Kidney (tissue), 14 donors: ENCODE data around the gene DRG2. TPM values are rescaled to one million over a fixed set of nuclear protein-coding genes. Genes with fewer than 3 reads are reported as not detected.

ENCODE experiments used
- DNase-seq, 5 donors: peaks; one replicate each; pipeline ENCODE4 v3.0.0-alpha.2; 2013 to 2020
- FAIRE-seq: peaks from 2 replicates; lab custom pipeline; 2012; peaks lifted over from hg19 to GRCh38; lab: Jason Lieb, UNC
- H3K27ac ChIP-seq, 2 donors: one replicate each; pipeline ENCODE4 v1.7.0; 2013; ENCODE audit warnings: low read depth in 2 of 2, low read length in 2 of 2, inconsistent platforms in 1 of 2
- H3K27me3 ChIP-seq: one replicate; pipeline ENCODE4 v1.7.1; 2013; ENCODE audit warnings: low read length, inconsistent platforms; ENCODE audit not compliant: control insufficient read depth, insufficient read depth
- H3K36me3 ChIP-seq, 3 donors: one replicate each; pipeline versions ENCODE4 v1.7.0 to v1.7.1; 2013; ENCODE audit warnings: low read length in 3 of 3, control low read depth in 1 of 3, inconsistent platforms in 1 of 3; ENCODE audit not compliant: insufficient read depth in 3 of 3, control insufficient read depth in 2 of 3
- H3K4me1 ChIP-seq, 3 donors: one replicate each; pipeline versions ENCODE4 v1.7.0 to v1.7.1; 2013; ENCODE audit warnings: low read length in 3 of 3, inconsistent platforms in 1 of 3, low read depth in 1 of 3; ENCODE audit not compliant: control insufficient read depth in 2 of 3, insufficient read depth in 2 of 3
- H3K4me3 ChIP-seq, 3 donors: one replicate each; pipeline versions ENCODE4 v1.7.0 to v1.8.1; 2013; ENCODE audit warnings: low read length in 3 of 3, control low read depth in 1 of 3, inconsistent platforms in 1 of 3
- H3K9ac ChIP-seq, 3 donors: one replicate each; pipeline versions ENCODE4 v1.7.0 to v1.7.1; 2013; ENCODE audit warnings: low read length in 3 of 3, control low read depth in 1 of 3, inconsistent platforms in 1 of 3
- H3K9me3 ChIP-seq, 3 donors: one replicate each; pipeline versions ENCODE4 v1.7.0 to v1.7.1; 2013; ENCODE audit warnings: low read length in 3 of 3, control low read depth in 1 of 3, inconsistent platforms in 1 of 3; ENCODE audit not compliant: control insufficient read depth in 2 of 3, insufficient read depth in 1 of 3
- CTCF ChIP-seq: IDR thresholded peaks from 3 replicates; pipeline ENCODE4 v1.5.1; 2012; ENCODE audit warnings: mild to moderate bottlenecking, moderate library complexity, borderline replicate concordance; ENCODE audit not compliant: insufficient read depth; ENCODE audit errors: extremely low read depth
- intact Hi-C: fragments of 100-400 bp; cut with DNase I; formaldehyde crosslinking; loops from one replicate; pipeline ENCODE4 v1.11.1; 2022
- polyA plus RNA-seq: library from polyadenylated mRNA; stranded (reverse); fragments of 350-450 nt; fragmentation: Illumina TruSeq; extraction: RNeasy Lipid Tissue Mini Kit (QIAGEN cat#74804); gene quantifications from one replicate; pipeline ENCODE4 v1.2.3, GENCODE V29; 2014; ENCODE audit warnings: low read depth, low replicate concordance; ENCODE audit not compliant: insufficient read depth
- total RNA-seq: library from RNA; stranded (reverse); fragmentation: NEBNext Ultra II Directional; extraction: Animal tissue kit (Norgen Biotek cat#: 25700); gene quantifications from one replicate; pipeline ENCODE4 v1.2.1, GENCODE V29; 2021
- donor health status: control.
- donor health status: control.
- donor health status: control.
- donor health status: control.
- donor health status: control.
- donor health status: DM: yes; HTN: yes; CAD: no.
- donor health status: Normal renal cell carcinoma (clear cell type).

The DRG2 gene
- total and polyA plus RNA-seq, 2 donors from 2014 or later, result 39.2 to 49.3 TPM

GRCh38 chr17:18102640-18103039 is 14.9 kb downstream of the DRG2 start:
- intact Hi-C loops, result no loop called here
- DNase-seq (no peak), FAIRE-seq (no peak)
- Histone ChIP-seq H3K9me3 (no peaks in the 10 kb centered on the region), H3K4me3 (no peak overlapping the region), H3K27me3 (no peaks in the 10 kb centered on the region), H3K4me1 (no peaks in the 10 kb centered on the region), H3K36me3 (peaks cover 0 to 31% (median 18%) of the 10 kb centered on the region in 3 donors), H3K27ac (no peak overlapping the region), H3K9ac (no peak overlapping the region)
- TF ChIP-seq CTCF, result no peak

- H3K36me3 ChIP-seq, result peaks cover 0 to 14% (median 0%) of the 10 kb centered on the region in 3 donors
- no peak for FAIRE-seq
Measured at GRCh38 chr17:18105027-18105426, 17.3 kb downstream of the DRG2 start.

GRCh38 chr17:18105595-18105994 is 17.8 kb downstream of the DRG2 start:
- Histone ChIP-seq H3K27me3 (no peaks in the 10 kb centered on the region), H3K4me3 (no peak overlapping the region), H3K36me3 (peaks cover 0 to 10% (median 0%) of the 10 kb centered on the region in 3 donors), H3K4me1 (no peaks in the 10 kb centered on the region), H3K9ac (no peak overlapping the region), H3K27ac (no peak overlapping the region), H3K9me3 (no peaks in the 10 kb centered on the region)
- FAIRE-seq, result no peak
- intact Hi-C loops, result no loop called here
- no peak for TF ChIP-seq CTCF
- DNase-seq, result no peak

More at GRCh38 chr17:18105027-18105426, 17.3 kb downstream of the DRG2 start:
- TF ChIP-seq CTCF, result no peak
- H3K27me3 ChIP-seq, result no peaks in the 10 kb centered on the region
- no peaks in the 10 kb centered on the region for H3K4me1 ChIP-seq
- intact Hi-C loops, result no loop called here
- DNase-seq, result no peak
- H3K9me3 ChIP-seq, result no peaks in the 10 kb centered on the region
- no peak overlapping the region for H3K4me3 ChIP-seq
- H3K27ac ChIP-seq, result no peak overlapping the region
- no peak overlapping the region for H3K9ac ChIP-seq

GRCh38 chr17:18106211-18106610 is 18.5 kb downstream of the DRG2 start:
- Histone ChIP-seq H3K4me1 (no peaks in the 10 kb centered on the region), H3K27me3 (no peaks in the 10 kb centered on the region), H3K4me3 (no peak overlapping the region), H3K9me3 (no peaks in the 10 kb centered on the region), H3K36me3 (peaks cover 0 to 9% (median 0%) of the 10 kb centered on the region in 3 donors), H3K27ac (no peak overlapping the region), H3K9ac (no peak overlapping the region)
- intact Hi-C loops, result no loop called here
- DNase-seq, result no peak
- FAIRE-seq, result no peak
- no peak for TF ChIP-seq CTCF
